SHP77 treated with DMSO at 0.1 percent for 48 hours (cell line): ENCODE results near the gene GDPD4.

Experiments used
- DNase-seq: peaks from one replicate; lab custom pipeline; 2025; lab: John Stamatoyannopoulos, UW

Gene GDPD4

GRCh38 chr11:77301510-77301909, at the start of gene GDPD4:
TSS of gene GDPD4 (minus strand) at chr11:77301686. CDS start at chr11:77285137, 16,549 bp downstream.
- no peak for DNase-seq

GRCh38 chr11:77347948-77348347, 46.5 kb upstream of the GDPD4 start:
- no peak for DNase-seq

GRCh38 chr11:77346906-77347603, 45.6 kb upstream of the GDPD4 start:
- DNase-seq: no peak

- DNase-seq: no peak
Measured at GRCh38 chr11:77345621-77346020, 44.1 kb upstream of the GDPD4 start.

GRCh38 chr11:77340501-77340900, 39.0 kb upstream of the GDPD4 start:
- no peak for DNase-seq

- no peak for DNase-seq
Measured at GRCh38 chr11:77332259-77332658, 30.8 kb upstream of the GDPD4 start.

GRCh38 chr11:77325159-77325558, 23.7 kb upstream of the GDPD4 start:
- no peak for DNase-seq

GRCh38 chr11:77324508-77324907, 23.0 kb upstream of the GDPD4 start:
- no peak for DNase-seq

GRCh38 chr11:77322926-77323590, 21.6 kb upstream of the GDPD4 start:
- no peak for DNase-seq

- no peak for DNase-seq
Measured at GRCh38 chr11:77322506-77322905, 21.0 kb upstream of the GDPD4 start.

- DNase-seq: no peak
Measured at GRCh38 chr11:77320351-77320750, 18.9 kb upstream of the GDPD4 start.

GRCh38 chr11:77318600-77318999, 17.1 kb upstream of the GDPD4 start:
- DNase-seq: no peak

GRCh38 chr11:77316733-77317342, 15.4 kb upstream of the GDPD4 start:
- DNase-seq: no peak

GRCh38 chr11:77312107-77312506, 10.6 kb upstream of the GDPD4 start:
- DNase-seq: no peak

GRCh38 chr11:77311701-77312100, 10.2 kb upstream of the GDPD4 start:
- no peak for DNase-seq

- DNase-seq: no peak
Measured at GRCh38 chr11:77310721-77311120, 9.2 kb upstream of the GDPD4 start.

- no peak for DNase-seq
Measured at GRCh38 chr11:77309401-77310085, 8.1 kb upstream of the GDPD4 start.

- no peak for DNase-seq
Measured at GRCh38 chr11:77308838-77309237, 7.4 kb upstream of the GDPD4 start.

- no peak for DNase-seq
Measured at GRCh38 chr11:77303328-77303727, 1.8 kb upstream of the GDPD4 start.

- no peak for DNase-seq
Measured at GRCh38 chr11:77302752-77303151, 1.3 kb upstream of the GDPD4 start.

GRCh38 chr11:77300695-77301094, 791 bp downstream of the GDPD4 start:
- DNase-seq: no peak

- peak; percentile 71 for DNase-seq
Measured at GRCh38 chr11:77300028-77300427, 1.5 kb downstream of the GDPD4 start.

- DNase-seq: peak; percentile 81
Measured at GRCh38 chr11:77299528-77299993, 1.9 kb downstream of the GDPD4 start.
